ENCODE data around the gene CSNK1G2.

CSNK1G2 gene

DNA sequence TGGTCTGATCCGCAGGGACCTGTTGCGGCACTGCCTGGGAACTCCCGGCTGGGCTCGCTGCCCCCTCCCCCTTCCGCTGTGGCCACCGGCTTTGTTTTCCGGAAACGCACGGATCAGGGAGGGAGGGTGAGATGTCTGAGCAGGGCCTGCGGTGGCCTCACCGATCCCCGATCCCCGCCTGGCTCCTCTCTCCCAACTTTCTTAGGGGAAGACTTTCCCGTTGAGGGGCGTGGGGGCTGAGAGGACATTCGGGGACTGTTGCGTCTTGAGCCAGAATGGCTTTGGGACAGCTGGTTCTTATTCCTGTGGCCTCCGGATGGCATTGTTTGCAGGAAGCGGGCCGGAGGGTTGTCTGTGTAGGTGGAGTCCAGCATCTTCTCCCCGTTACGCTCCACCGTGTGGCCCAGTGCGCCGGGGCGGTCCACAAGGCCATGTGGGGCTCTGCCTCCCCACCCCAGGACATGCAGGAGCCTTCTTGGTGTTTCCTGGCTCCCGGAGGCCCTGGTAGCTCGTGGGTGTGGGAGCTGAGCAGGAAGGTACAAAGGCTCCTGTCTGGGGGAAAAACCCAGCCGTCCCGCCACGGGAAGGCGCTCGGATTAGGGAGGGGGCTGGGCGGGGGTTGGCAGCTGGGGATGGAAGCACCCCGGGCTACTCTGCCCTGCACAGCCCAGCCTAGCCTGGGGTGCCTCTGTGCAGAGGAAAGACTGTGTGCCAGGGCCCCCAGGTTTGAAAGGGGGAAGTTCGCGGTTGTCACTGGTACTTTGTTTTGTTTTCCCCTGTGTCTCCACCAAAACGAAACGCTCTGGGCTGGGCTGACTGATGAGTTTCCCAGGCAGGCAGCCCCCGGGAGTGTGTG is 1.3 kb downstream of the CSNK1G2 start:
- TF ChIP-seq, protein P1, sequence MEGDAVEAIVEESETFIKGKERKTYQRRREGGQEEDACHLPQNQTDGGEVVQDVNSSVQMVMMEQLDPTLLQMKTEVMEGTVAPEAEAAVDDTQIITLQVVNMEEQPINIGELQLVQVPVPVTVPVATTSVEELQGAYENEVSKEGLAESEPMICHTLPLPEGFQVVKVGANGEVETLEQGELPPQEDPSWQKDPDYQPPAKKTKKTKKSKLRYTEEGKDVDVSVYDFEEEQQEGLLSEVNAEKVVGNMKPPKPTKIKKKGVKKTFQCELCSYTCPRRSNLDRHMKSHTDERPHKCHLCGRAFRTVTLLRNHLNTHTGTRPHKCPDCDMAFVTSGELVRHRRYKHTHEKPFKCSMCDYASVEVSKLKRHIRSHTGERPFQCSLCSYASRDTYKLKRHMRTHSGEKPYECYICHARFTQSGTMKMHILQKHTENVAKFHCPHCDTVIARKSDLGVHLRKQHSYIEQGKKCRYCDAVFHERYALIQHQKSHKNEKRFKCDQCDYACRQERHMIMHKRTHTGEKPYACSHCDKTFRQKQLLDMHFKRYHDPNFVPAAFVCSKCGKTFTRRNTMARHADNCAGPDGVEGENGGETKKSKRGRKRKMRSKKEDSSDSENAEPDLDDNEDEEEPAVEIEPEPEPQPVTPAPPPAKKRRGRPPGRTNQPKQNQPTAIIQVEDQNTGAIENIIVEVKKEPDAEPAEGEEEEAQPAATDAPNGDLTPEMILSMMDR (IDR thresholded peaks at IDR 0.05; ENCODE audit: low read depth, low read length), result no peak
- TF ChIP-seq, protein P2, sequence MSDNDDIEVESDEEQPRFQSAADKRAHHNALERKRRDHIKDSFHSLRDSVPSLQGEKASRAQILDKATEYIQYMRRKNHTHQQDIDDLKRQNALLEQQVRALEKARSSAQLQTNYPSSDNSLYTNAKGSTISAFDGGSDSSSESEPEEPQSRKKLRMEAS (IDR thresholded peaks at IDR 0.05; ENCODE audit: low read depth, low read length), result peak; percentile 48; the same call in 1 of the 2 replicates
- TF ChIP-seq POLR2A (IDR thresholded peaks at IDR 0.05; ENCODE audit: extremely low read depth, insufficient read length) (no peak), MYC (IDR thresholded peaks at IDR 0.05; ENCODE audit: low read depth, low read length) (peak; percentile 50; the same call in 1 of the 2 replicates)
- peak overlapping the region; percentile 78 for H3K4me3 ChIP-seq (ENCODE audit: low read depth, low read length)
- peak; percentile 86 for DNase-seq (ENCODE audit: low read depth)

DNA sequence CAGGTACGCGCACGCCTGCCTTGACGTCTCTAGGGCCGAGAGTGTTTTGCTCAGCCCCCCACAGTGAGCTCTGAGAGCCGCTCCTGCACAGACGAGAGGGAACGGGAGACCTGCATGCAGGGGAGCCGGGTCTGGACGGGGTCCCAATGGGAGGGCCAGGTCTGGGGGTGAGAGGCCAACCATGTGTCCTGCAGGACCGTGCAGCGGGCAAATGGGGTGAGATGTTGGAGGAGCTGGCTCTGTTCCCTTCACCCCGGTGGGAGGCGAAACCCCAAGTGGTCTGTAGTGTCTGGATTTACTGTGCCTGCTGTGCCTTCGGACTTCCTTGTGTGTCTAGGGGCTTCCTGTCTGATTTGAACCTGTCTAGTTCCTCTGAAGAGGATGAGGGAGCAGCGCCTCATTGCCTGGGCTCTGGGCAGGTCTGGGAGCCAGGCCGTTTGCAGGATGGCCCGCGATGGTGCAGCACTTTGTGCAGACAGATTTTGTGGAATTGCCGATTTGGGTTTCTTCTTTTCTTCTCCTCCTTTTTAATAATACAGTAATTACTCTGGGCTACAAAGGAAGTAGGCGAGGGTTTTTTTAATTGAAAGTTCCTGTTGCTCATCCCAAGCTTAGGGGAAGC is 2.1 kb downstream of the CSNK1G2 start:
- DNase-seq (ENCODE audit: low read depth), result no peak
- no peak for TF ChIP-seq MYC (IDR thresholded peaks at IDR 0.05; ENCODE audit: low read depth, low read length)
- TF ChIP-seq, protein P1 (IDR thresholded peaks at IDR 0.05; ENCODE audit: low read depth, low read length), result no peak
- TF ChIP-seq, protein P2 (IDR thresholded peaks at IDR 0.05; ENCODE audit: low read depth, low read length), result no peak
- no peak for TF ChIP-seq POLR2A (IDR thresholded peaks at IDR 0.05; ENCODE audit: extremely low read depth, insufficient read length)
- H3K4me3 ChIP-seq (ENCODE audit: low read depth, low read length), result peak overlapping the region; percentile 78

DNA sequence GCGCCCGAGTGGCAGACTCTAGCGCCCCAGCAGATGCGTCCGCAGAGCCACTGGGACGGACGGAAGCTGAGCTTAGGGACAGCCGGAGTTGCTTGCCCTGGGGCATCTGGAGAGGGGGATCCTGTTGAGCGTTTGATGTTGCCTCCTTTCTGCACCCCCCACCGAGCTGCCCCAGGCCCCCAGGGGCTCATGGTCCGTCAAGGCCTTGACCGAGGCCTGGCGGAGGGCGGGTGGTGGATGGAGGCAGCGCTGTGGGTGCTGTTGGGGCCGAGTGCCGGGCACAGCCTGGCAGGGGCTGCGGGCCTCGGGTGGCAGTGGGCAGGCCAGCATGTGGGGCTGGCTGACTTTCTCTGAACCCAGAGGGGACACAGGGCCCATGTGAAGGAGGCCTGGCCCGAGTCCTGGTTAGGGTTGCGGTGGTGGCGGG is 2.7 kb downstream of the CSNK1G2 start:
- no peak overlapping the region for H3K4me3 ChIP-seq (ENCODE audit: low read depth, low read length)
- TF ChIP-seq, protein P1 (IDR thresholded peaks at IDR 0.05; ENCODE audit: low read depth, low read length), result no peak
- TF ChIP-seq, protein P2 (IDR thresholded peaks at IDR 0.05; ENCODE audit: low read depth, low read length), result no peak
- TF ChIP-seq MYC (IDR thresholded peaks at IDR 0.05; ENCODE audit: low read depth, low read length), result no peak
- no peak for TF ChIP-seq POLR2A (IDR thresholded peaks at IDR 0.05; ENCODE audit: extremely low read depth, insufficient read length)
- no peak for DNase-seq (ENCODE audit: low read depth)

DNA sequence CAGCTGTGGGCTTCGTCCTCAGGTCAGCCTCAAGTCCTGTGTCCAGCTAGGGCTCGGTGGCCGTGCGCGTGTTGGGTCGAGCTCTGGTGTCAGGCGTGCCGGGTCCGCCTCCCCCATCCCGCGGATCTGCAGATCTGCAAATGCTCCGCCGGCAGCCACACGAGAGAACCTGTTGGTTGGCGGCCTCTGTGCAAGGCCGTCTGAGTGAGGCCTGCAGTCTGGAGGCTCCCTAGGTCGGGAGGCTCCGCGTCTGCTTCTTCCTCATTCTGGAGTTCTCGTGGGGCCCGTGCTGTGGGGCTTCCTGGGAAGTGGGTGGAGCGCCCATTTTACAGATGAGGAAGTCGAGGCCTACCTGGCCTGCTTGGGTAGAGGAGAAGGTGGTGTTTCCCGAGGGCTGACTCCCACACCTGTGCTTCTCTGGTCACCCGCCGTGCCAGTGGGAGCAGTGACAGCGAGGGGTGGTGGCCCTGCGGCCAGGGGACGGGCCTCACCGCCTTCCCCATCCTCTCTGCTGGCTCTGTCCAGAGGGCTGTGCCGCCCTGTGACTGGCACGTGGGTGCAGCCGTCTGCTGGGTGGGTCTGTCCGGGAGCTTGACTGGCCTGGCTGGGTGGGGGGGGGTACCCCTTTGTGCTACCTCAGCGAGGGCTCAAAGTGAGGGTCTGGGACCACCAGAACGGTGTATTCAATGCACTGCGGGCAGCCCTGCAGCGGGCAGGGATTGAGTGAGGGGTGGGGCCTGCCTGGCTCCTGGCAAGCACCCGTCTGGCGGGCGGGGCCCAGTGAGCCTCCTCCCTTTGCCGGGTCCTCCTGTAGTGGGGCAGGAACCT is 3.3 kb downstream of the CSNK1G2 start:
- no peak for DNase-seq (ENCODE audit: low read depth)
- H3K4me3 ChIP-seq (ENCODE audit: low read depth, low read length), result no peak overlapping the region
- TF ChIP-seq, protein P2 (IDR thresholded peaks at IDR 0.05; ENCODE audit: low read depth, low read length), result no peak
- TF ChIP-seq POLR2A (IDR thresholded peaks at IDR 0.05; ENCODE audit: extremely low read depth, insufficient read length) (no peak), MYC (IDR thresholded peaks at IDR 0.05; ENCODE audit: low read depth, low read length) (no peak)
- TF ChIP-seq, protein P1 (IDR thresholded peaks at IDR 0.05; ENCODE audit: low read depth, low read length), result no peak

DNA sequence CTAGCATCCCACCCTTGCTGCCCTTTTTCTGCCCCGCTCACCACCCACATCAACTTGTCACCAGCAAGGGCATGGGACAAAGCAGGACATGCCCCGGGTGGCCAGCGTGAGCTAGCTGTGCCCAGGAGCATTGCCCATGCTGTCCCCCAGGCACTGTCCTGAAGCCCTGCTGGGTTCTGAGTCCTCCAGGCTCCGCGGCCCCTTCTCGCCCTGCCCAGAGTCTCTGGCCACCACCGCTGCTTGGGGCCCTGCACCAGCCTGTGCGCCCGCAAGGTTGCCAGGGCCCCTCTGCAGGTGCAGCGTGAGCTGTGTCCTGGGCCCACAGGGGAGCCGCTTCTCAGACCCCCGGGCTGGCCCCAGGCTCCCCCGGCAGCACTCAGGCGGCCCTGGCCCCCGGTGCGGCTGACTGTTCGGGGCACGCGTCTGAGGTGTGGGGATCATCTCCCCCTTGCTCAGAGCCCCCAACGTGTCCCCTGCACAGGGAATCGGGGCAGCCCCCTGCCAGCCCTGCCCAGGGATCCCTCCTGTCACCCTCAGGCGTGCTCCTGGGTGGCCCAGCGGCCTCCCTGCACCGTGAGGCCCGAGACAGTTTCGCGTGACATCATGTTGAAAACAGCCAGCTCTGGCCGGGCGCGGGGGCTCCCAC is 4.1 kb downstream of the CSNK1G2 start:
- no peak for DNase-seq (ENCODE audit: low read depth)
- H3K4me3 ChIP-seq (ENCODE audit: low read depth, low read length), result no peak overlapping the region
- TF ChIP-seq, protein P2 (IDR thresholded peaks at IDR 0.05; ENCODE audit: low read depth, low read length), result no peak
- TF ChIP-seq POLR2A (IDR thresholded peaks at IDR 0.05; ENCODE audit: extremely low read depth, insufficient read length) (no peak), MYC (IDR thresholded peaks at IDR 0.05; ENCODE audit: low read depth, low read length) (no peak)
- TF ChIP-seq, protein P1 (IDR thresholded peaks at IDR 0.05; ENCODE audit: low read depth, low read length), result no peak
